SK-N-MC (cell line): ENCODE results near the gene ARRB1.

Experiments
- DNase-seq: peaks from one replicate; pipeline ENCODE4 v3.0.0-alpha.2; 2011; ENCODE audit warnings: low read depth, low spot score
- H3K27ac ChIP-seq: fragments of 200-600 bp; sonication (generic); 2 replicates; pipeline ENCODE4 v1.5.1; 2016; ENCODE audit warnings: mixed run types
- H3K36me3 ChIP-seq: fragments of 200-600 bp; sonication (generic); 2 replicates; pipeline ENCODE4 v1.6.1; 2017; ENCODE audit warnings: antibody characterized with exemption, low read length, mixed read lengths; ENCODE audit not compliant: insufficient read depth
- H3K4me3 ChIP-seq: fragments of 200-600 bp; sonication (generic); 2 replicates; pipeline ENCODE4 v1.5.1; 2016
- H3K9ac ChIP-seq: fragments of 200-600 bp; sonication (generic); 2 replicates; pipeline ENCODE4 v1.8.0; 2017; ENCODE audit warnings: mixed run types, mixed read lengths; ENCODE audit not compliant: insufficient read length
- H3K9me3 ChIP-seq: fragments of 200-600 bp; sonication (generic); 2 replicates; pipeline ENCODE4 v1.6.1; 2017; ENCODE audit warnings: low read depth, mild to moderate bottlenecking, antibody characterized with exemption, low read length, moderate library complexity, mixed read lengths
- EZH2 ChIP-seq: fragments of 200-600 bp; sonication (generic); IDR thresholded peaks from one replicate; pipeline ENCODE4 v1.6.1; 2017; ENCODE audit warnings: antibody characterized with exemption
- FOXP2 ChIP-seq: optimal IDR thresholded peaks from 2 replicates; pipeline ENCODE3; 2011; ENCODE audit warnings: mild to moderate bottlenecking, moderate library complexity; ENCODE audit not compliant: insufficient read depth; ENCODE audit errors: extremely low read length, control extremely low read depth
- POLR2AphosphoS5 ChIP-seq: IDR thresholded peaks from 2 replicates; pipeline ENCODE4 v1.6.1; 2012; ENCODE audit warnings: mild to moderate bottlenecking, low read depth, low read length, borderline replicate concordance

Gene ARRB1

DNA sequence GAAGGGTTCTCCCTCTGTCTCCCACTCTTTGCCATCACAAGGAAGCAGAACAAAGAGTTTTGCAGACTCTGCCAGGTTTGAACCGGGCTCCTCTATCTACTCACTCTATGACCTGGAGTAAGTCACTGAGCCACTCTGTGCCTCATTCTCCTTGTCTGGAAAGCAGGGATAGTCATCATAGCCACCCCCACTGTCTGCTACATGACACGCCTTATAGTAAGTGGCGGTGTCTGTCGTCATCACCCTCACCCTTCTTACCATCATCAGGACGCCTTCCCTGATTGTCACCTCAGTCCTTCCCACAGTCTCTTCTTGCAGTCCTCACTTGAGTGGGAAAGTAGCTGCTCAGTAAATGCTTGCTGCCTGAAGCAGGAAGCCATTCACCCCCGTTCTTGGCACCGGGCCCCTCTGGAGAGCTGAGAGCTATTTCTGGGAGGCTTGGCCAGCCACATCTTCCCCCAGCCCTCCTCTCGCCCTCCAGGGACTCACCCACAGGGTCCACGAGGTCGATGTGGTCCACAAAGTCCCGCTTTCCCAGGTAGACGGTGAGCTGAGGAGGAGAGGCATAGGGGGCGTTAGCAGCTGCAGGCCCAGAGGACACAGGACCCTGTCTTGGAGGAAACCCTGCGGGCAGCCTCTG is 64.5 kb downstream of the ARRB1 start:
- no peak overlapping the region for H3K4me3 ChIP-seq
- TF ChIP-seq FOXP2: no peak
- no peak for TF ChIP-seq EZH2
- no peak for TF ChIP-seq POLR2AphosphoS5
- no peak overlapping the region for H3K9ac ChIP-seq
- no peak overlapping the region for H3K27ac ChIP-seq
- H3K36me3 ChIP-seq: no peaks in the 10 kb centered on the region
- H3K9me3 ChIP-seq: no peaks in the 10 kb centered on the region
- DNase-seq: no peak

DNA sequence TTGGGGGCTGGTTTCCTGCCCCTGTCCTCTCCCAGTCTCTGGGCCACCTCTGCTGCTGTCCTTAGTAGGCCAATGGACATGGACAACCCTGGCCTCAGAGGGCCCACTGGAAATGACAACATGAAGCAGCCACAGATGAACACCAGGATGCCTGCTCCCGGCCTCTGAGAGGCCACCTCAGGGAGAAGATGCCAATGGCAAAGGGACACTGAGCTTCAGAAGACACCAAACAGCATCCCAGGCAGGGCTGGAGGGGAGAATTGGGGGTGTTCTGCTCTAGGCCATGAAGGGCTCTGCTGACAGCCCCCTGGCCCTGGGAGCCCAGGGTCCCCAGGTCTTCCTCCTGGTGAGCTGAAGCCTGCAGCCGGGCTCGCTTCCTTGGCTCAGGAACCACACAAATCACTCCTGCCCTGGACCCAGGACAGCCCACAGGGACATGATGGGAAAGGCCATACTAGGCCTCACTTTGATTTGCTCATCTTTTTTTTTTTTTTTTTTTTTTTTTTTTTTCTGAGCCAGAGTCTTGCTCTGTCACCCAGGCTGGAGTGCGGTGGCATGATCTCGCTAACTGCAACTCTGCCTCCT is 65.6 kb downstream of the ARRB1 start:
- Histone ChIP-seq H3K27ac (no peak overlapping the region), H3K9me3 (no peaks in the 10 kb centered on the region), H3K9ac (no peak overlapping the region), H3K4me3 (no peak overlapping the region), H3K36me3 (no peaks in the 10 kb centered on the region)
- TF ChIP-seq EZH2: no peak
- TF ChIP-seq POLR2AphosphoS5: no peak
- DNase-seq: no peak

DNA sequence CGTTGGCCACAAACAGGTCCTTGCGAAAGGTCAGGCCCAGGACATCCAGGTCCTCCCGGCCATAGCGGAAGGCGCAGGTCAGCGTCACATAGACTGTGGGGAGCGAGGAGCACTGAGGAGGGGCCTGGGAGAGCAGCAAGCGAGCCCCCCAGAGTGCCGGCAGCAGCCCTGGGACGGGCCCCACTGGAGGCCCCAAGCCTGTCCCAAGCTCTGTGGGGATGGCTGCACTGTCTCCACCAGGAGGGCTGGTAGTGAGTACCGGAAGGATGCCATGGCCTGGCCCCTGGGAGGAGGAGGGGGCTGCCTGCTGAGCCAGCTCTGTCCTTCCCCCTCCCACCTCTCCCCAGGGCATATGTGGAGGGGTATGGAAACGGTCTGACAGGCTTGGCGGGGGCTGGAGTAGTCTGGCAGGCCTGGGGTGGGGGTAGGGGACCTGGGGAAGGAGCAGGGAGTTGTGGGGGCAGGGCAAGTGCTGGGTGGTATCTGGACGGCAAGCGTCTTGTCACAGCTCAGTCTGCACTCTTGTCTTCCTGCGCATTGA is 68.0 kb downstream of the ARRB1 start:
- no peaks in the 10 kb centered on the region for H3K36me3 ChIP-seq
- no peak overlapping the region for H3K4me3 ChIP-seq
- no peak overlapping the region for H3K27ac ChIP-seq
- no peak overlapping the region for H3K9ac ChIP-seq
- DNase-seq: no peak
- TF ChIP-seq EZH2: no peak
- no peaks in the 10 kb centered on the region for H3K9me3 ChIP-seq

DNA sequence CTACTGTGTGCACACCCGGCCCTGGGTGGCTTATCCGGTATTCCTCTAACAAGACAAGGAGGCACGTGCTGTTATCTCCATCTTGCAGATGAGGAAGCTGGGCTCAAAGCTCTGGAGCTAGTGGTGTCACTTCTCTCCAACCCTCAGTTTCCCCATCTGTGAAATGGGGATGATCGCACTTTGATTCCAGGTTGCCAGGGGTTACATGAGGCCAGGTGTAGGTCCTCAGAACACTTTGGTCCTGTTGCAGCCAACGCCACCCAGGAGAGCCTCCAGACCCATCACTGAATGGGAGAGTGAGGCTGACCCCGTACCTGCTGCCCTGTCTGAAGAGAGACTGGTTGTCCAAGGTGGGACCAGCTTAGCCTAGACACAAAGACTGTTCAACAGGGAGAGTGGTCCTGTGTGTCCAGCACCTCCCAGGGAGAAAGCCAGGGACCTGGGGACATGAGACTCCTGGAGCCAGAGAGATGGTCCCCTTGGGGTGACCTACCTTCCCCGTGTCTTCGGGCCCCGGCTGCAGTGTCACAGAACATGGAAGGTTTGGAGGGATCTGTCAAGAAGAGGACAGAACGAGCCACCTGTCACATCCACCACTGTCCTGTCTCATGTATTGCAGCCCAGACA is 69.9 kb downstream of the ARRB1 start:
- no peak for DNase-seq
- Histone ChIP-seq H3K9ac (no peak overlapping the region), H3K36me3 (no peaks in the 10 kb centered on the region), H3K4me3 (no peak overlapping the region), H3K27ac (no peak overlapping the region), H3K9me3 (no peaks in the 10 kb centered on the region)
- TF ChIP-seq FOXP2 (no peak), POLR2AphosphoS5 (no peak)

DNA sequence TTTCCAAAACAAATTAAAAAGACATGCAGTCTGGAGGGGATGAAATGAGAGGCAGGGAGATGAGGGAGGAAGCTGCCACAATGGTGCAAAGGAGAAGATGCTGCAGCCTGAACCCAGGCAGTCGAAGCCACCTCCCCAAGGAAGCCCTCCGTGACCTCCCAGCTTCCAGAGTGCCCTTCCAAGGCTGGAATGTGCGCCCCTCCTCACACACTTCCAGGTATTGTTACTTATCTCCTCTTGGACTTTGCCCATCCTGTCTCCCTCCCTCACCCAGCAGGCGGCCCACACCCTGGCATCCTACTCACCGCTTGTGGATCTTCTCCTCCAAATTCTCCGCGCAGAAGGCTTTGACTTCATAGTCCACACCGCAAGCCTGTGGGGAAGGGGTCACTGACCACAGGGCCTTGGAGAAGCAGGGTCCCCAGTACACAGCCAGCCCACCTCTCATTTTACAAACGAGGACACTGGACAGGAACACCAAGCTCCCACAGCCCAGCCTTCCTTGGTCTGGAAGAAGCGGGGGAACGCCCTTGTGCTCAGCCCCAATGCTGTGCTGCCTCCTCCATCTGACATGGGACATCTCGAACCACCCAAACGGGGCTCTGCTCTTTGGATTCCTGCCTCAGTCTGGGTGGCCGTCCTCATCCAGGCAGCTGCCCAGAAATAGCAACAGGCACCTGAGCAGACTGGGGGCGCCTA is 70.5 kb downstream of the ARRB1 start:
- TF ChIP-seq FOXP2: no peak
- no peak for TF ChIP-seq POLR2AphosphoS5
- no peak for TF ChIP-seq EZH2
- Histone ChIP-seq H3K4me3 (no peak overlapping the region), H3K27ac (no peak overlapping the region), H3K9ac (no peak overlapping the region), H3K36me3 (no peaks in the 10 kb centered on the region), H3K9me3 (no peaks in the 10 kb centered on the region)
- no peak for DNase-seq

DNA sequence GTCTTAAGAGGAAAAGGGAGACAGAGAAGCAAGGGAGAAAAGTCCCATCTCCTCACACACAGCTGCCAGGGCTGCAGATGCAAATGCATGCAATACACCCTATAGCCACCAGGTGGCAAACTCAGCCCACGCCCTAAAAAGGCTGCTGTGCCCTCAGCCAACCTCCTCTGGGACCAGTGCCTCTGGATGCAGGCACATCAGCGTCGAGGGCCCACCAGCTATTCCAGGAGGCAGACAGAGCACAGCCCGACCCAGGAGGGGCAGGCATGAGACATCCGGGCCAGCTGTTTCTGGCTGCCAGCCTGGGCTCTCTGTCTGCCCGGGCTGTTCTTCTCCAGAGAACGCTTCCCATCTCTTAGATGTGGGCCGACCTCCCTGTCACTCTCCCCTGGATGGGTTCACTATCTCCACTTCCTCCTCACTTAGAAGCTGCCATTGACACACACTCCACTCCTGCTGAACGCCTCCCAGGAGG is 71.2 kb downstream of the ARRB1 start:
- H3K4me3 ChIP-seq: no peak overlapping the region
- no peaks in the 10 kb centered on the region for H3K9me3 ChIP-seq
- no peak overlapping the region for H3K9ac ChIP-seq
- H3K36me3 ChIP-seq: no peaks in the 10 kb centered on the region
- H3K27ac ChIP-seq: no peak overlapping the region
- TF ChIP-seq POLR2AphosphoS5 (no peak), FOXP2 (no peak), EZH2 (no peak)
- DNase-seq: no peak

DNA sequence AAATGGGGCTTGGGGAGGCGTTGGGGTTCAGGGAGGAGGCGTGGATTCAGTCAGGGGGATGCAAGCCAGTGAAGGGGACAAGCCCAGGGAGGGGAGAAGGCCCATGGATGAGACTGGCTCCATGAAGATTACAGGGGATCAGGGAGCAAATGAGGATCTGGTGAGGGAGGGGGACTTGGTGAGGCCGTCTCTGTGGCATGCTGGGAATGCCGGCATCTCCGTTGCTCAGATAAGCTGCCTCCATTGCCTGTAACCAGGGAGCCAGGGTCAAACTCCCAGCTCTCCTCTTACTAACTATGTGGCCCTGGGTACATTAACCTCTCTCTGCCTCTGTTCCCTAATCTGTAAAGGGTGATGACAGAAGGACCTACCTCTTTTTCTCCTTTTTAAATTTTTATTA is 72.2 kb downstream of the ARRB1 start:
- Histone ChIP-seq H3K27ac (no peak overlapping the region), H3K4me3 (no peak overlapping the region)
- no peak for DNase-seq

DNA sequence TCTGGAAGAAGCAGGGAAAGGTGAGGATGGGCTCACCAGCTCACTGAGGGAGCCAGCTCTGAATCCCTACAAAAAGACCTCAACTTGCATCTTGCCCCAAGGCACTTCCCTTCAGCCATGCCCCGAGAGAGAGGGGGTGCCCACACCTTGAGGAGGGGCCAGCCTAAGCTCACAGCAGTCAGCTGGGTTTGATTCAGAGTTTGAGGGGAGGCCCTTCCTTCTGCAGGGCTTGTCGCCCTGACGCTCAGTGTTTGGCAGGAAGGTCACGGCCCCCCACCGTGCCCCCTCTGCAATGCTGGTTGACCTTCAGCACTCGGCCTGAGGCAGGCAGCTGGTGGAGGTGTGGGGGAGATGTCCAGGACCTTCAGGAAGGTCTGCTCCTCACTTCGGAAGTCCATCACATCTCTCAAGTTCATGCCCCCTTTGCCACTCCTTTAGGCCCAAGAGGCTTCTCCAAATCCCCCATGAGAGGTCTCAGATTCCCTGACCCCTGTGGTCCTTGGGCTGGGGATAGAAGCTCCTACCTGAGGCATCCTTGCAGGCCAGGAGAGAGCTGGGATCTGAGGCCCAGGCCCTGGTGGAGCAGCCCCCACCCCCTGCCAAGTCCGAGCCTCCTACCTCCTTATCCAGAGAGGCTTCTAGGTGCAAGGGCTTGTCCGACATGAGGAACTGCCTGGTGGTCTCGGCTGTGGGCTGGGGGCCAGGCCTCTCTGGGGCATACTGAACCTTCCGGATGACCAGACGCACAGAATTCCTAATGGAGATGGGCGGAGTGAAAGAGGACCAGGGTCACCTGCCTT is 73.3 kb downstream of the ARRB1 start:
- no peak for DNase-seq
- Histone ChIP-seq H3K4me3 (no peak overlapping the region), H3K9me3 (no peaks in the 10 kb centered on the region), H3K9ac (no peak overlapping the region), H3K27ac (no peak overlapping the region), H3K36me3 (no peaks in the 10 kb centered on the region; the same call in 1 of the 2 replicates)
- TF ChIP-seq POLR2AphosphoS5 (no peak), FOXP2 (no peak), EZH2 (no peak)

More for the DNA sequence above, 72.2 kb downstream of the ARRB1 start:
- H3K9me3 ChIP-seq: no peaks in the 10 kb centered on the region
- no peaks in the 10 kb centered on the region for H3K36me3 ChIP-seq
- no peak for TF ChIP-seq EZH2
- TF ChIP-seq POLR2AphosphoS5: no peak
- no peak for TF ChIP-seq FOXP2
- no peak overlapping the region for H3K9ac ChIP-seq
